DND-41 (cell line): ENCODE results near the gene PRPF6.

ENCODE experiments used
- ATAC-seq: fragments of 200-7000 bp; cut with Tn5 transposase; 3 replicates; pipeline ENCODE4 v1.9.1; 2021; ENCODE audit warnings: low read depth; ENCODE audit not compliant: insufficient read depth
- DNase-seq: peaks from one replicate; pipeline ENCODE4 v3.0.0-alpha.2; 2020
- H2AFZ ChIP-seq: 2 replicates; pipeline ENCODE4 v1.6.0; 2012; ENCODE audit warnings: low read depth, low read length
- H3K27ac ChIP-seq: 2 replicates; pipeline ENCODE4 v1.5.1; 2012; ENCODE audit warnings: low read length, inconsistent platforms
- H3K27me3 ChIP-seq: fragments of 200-600 bp; sonication (generic); 2 replicates; pipeline ENCODE4 v1.6.0; 2012; ENCODE audit warnings: low read length, mild to moderate bottlenecking, inconsistent platforms; ENCODE audit not compliant: insufficient read depth, poor library complexity
- H3K36me3 ChIP-seq: 2 replicates; pipeline ENCODE4 v1.5.1; 2012; ENCODE audit warnings: low read length, inconsistent platforms; ENCODE audit not compliant: insufficient read depth
- H3K4me1 ChIP-seq: 2 replicates; pipeline ENCODE4 v1.5.1; 2012; ENCODE audit warnings: mild to moderate bottlenecking, low read length; ENCODE audit not compliant: insufficient read depth
- H3K4me2 ChIP-seq: 2 replicates; pipeline ENCODE4 v1.6.0; 2012; ENCODE audit warnings: mild to moderate bottlenecking, moderate library complexity, low read length, inconsistent platforms; ENCODE audit not compliant: insufficient read depth
- H3K4me3 ChIP-seq, 2 experiments: fragments of 200-600 bp in 1 of 2; shearing (Covaris generic) in 1 of 2; 2 replicates each; pipeline ENCODE4 v1.5.1; 2012 to 2016; ENCODE audit warnings: inconsistent platforms in 2 of 2, low read length in 2 of 2, mild to moderate bottlenecking in 2 of 2, low read depth in 1 of 2, moderate library complexity in 1 of 2
- H3K79me2 ChIP-seq: 2 replicates; pipeline ENCODE4 v1.6.0; 2012; ENCODE audit warnings: low read length, inconsistent platforms; ENCODE audit not compliant: insufficient read depth
- H3K9ac ChIP-seq: 2 replicates; pipeline ENCODE4 v1.6.0; 2012; ENCODE audit warnings: low read depth, mild to moderate bottlenecking, inconsistent platforms, low read length, moderate library complexity
- H3K9me3 ChIP-seq: 2 replicates; pipeline ENCODE4 v1.5.1; 2012; ENCODE audit warnings: low read length, moderate library complexity, mild to moderate bottlenecking, inconsistent platforms; ENCODE audit not compliant: insufficient read depth, severe bottlenecking
- H4K20me1 ChIP-seq: 2 replicates; pipeline ENCODE4 v1.6.0; 2012; ENCODE audit warnings: low read length; ENCODE audit not compliant: insufficient read depth
- CTCF ChIP-seq: IDR thresholded peaks from 2 replicates; pipeline ENCODE4 v1.5.1; 2012; ENCODE audit warnings: borderline replicate concordance, low read length, moderate library complexity, mild to moderate bottlenecking; ENCODE audit not compliant: poor library complexity, severe bottlenecking; ENCODE audit errors: extremely low read depth
- EZH2 ChIP-seq: IDR thresholded peaks from 3 replicates; pipeline ENCODE4 v1.6.1; 2012; ENCODE audit warnings: borderline replicate concordance, low read depth, mild to moderate bottlenecking, moderate library complexity, low read length, inconsistent platforms; ENCODE audit not compliant: severe bottlenecking

Gene PRPF6

GRCh38 chr20:63943808-63944077, 37.2 kb upstream of the PRPF6 start:
- no peak for ATAC-seq

GRCh38 chr20:63944078-63944941, 36.6 kb upstream of the PRPF6 start:
- no peaks in the 10 kb centered on the region for H3K27me3 ChIP-seq
- no peak overlapping the region for H2AFZ ChIP-seq
- H3K9me3 ChIP-seq: no peaks in the 10 kb centered on the region
- peaks cover 66% of the 10 kb centered on the region for H3K79me2 ChIP-seq
- H3K9ac ChIP-seq: no peak overlapping the region
- H3K4me2 ChIP-seq: no peak overlapping the region
- DNase-seq (no peak), ATAC-seq (no peak)
- no peak overlapping the region for H3K4me3 ChIP-seq
- no peak overlapping the region for H3K27ac ChIP-seq
- peaks cover 71% of the 10 kb centered on the region for H3K36me3 ChIP-seq
- H4K20me1 ChIP-seq: peaks cover 91% of the 10 kb centered on the region
- no peaks in the 10 kb centered on the region for H3K4me1 ChIP-seq
- TF ChIP-seq EZH2 (no peak), CTCF (no peak)

More at GRCh38 chr20:63943808-63944077, 37.2 kb upstream of the PRPF6 start:
- no peaks in the 10 kb centered on the region for H3K9me3 ChIP-seq
- H3K27me3 ChIP-seq: no peaks in the 10 kb centered on the region
- H3K27ac ChIP-seq: no peak overlapping the region
- no peak overlapping the region for H2AFZ ChIP-seq
- no peak overlapping the region for H3K4me2 ChIP-seq
- peaks cover 91% of the 10 kb centered on the region for H4K20me1 ChIP-seq
- DNase-seq: no peak
- no peak overlapping the region for H3K9ac ChIP-seq
- peaks cover 77% of the 10 kb centered on the region for H3K36me3 ChIP-seq
- peaks cover 65% of the 10 kb centered on the region for H3K79me2 ChIP-seq
- TF ChIP-seq EZH2 (no peak), CTCF (no peak)
- no peaks in the 10 kb centered on the region for H3K4me1 ChIP-seq
- no peak overlapping the region for H3K4me3 ChIP-seq

- Histone ChIP-seq H2AFZ (no peak overlapping the region), H3K9ac (no peak overlapping the region), H3K27ac (no peak overlapping the region), H4K20me1 (peaks cover 92% of the 10 kb centered on the region), H3K4me2 (no peak overlapping the region), H3K27me3 (no peaks in the 10 kb centered on the region), H3K79me2 (peaks cover 69% of the 10 kb centered on the region), H3K4me3 (no peak overlapping the region), H3K4me1 (0 out of 2 replicates have a peak, but pooled peaks cover 3% of the 10 kb centered on the region), H3K36me3 (peaks cover 66% of the 10 kb centered on the region), H3K9me3 (no peaks in the 10 kb centered on the region)
- TF ChIP-seq CTCF: no peak
- no peak for TF ChIP-seq EZH2
- no peak for DNase-seq
- ATAC-seq: no peak
These were observed 35.8 kb upstream of the PRPF6 start for GRCh38 chr20:63945031-63945658.
